GM12892 (cell line): ENCODE data around the gene EFCC1.

Source experiments
- POLR2A ChIP-seq: IDR thresholded peaks from 2 replicates; pipeline ENCODE4 v1.6.1; 2011; ENCODE audit warnings: low read depth, low read length, control low read depth
- POLR2AphosphoS5 ChIP-seq: IDR thresholded peaks from 2 replicates; pipeline ENCODE4 v1.6.1; 2011; ENCODE audit warnings: low read depth, low read length, control low read depth

GRCh38 chr3:129085818-129086217, 84.7 kb downstream of the EFCC1 start:
- TF ChIP-seq POLR2A (no peak), POLR2AphosphoS5 (no peak)
